Mesendoderm (in vitro differentiated cells): ENCODE results near the gene DPP7.

Source experiments
- DNase-seq: peaks from one replicate; pipeline ENCODE4 v3.0.0; 2013
- H2AK5ac ChIP-seq: 2 replicates; pipeline ENCODE4 v1.6.1; 2013; ENCODE audit warnings: low read length, inconsistent platforms
- H2BK120ac ChIP-seq: 2 replicates; pipeline ENCODE4 v1.6.1; 2013; ENCODE audit warnings: low read depth, mild to moderate bottlenecking, low read length, moderate library complexity, mixed read lengths
- H2BK15ac ChIP-seq: replicated peaks from 2 replicates; pipeline ENCODE4 v1.6.1; 2013; ENCODE audit warnings: low read depth, mild to moderate bottlenecking, moderate library complexity
- H2BK5ac ChIP-seq: 2 replicates; pipeline ENCODE4 v1.6.1; 2013; ENCODE audit warnings: low read length, inconsistent platforms
- H3K18ac ChIP-seq: 2 replicates; pipeline ENCODE4 v1.6.1; 2013; ENCODE audit warnings: mild to moderate bottlenecking, low read length, mixed read lengths
- H3K23ac ChIP-seq: one replicate; pipeline ENCODE4 v1.6.1; 2013; ENCODE audit warnings: low read length
- H3K27ac ChIP-seq: 2 replicates; pipeline ENCODE4 v1.5.1; 2013; ENCODE audit warnings: low read depth, mild to moderate bottlenecking, inconsistent platforms, low read length, moderate library complexity
- H3K27me3 ChIP-seq: 2 replicates; pipeline ENCODE4 v1.6.1; 2013; ENCODE audit warnings: low read length, control low read depth, mild to moderate bottlenecking, inconsistent platforms; ENCODE audit not compliant: insufficient read depth, poor library complexity
- H3K36me3 ChIP-seq: 2 replicates; pipeline ENCODE4 v1.6.1; 2013; ENCODE audit warnings: low read length, inconsistent platforms; ENCODE audit not compliant: control insufficient read depth, insufficient read depth
- H3K4ac ChIP-seq: one replicate; pipeline ENCODE4 v1.6.1; 2013; ENCODE audit warnings: low read depth, mild to moderate bottlenecking, low read length, moderate library complexity
- H3K4me1 ChIP-seq: 2 replicates; pipeline ENCODE4 v1.6.1; 2013; ENCODE audit warnings: low read depth, low read length, inconsistent platforms; ENCODE audit not compliant: control insufficient read depth
- H3K4me2 ChIP-seq: 2 replicates; pipeline ENCODE4 v1.6.1; 2013; ENCODE audit warnings: low read length
- H3K4me3 ChIP-seq: 2 replicates; pipeline ENCODE4 v1.5.1; 2013; ENCODE audit warnings: mild to moderate bottlenecking, low read length
- H3K56ac ChIP-seq: one replicate; pipeline ENCODE4 v1.6.1; 2013; ENCODE audit warnings: low read length
- H3K79me1 ChIP-seq: 2 replicates; pipeline ENCODE4 v1.6.1; 2013; ENCODE audit warnings: low read length, inconsistent platforms
- H3K79me2 ChIP-seq: 2 replicates; pipeline ENCODE4 v1.6.1; 2013; ENCODE audit warnings: mild to moderate bottlenecking, low read length; ENCODE audit not compliant: control insufficient read depth, insufficient read depth
- H3K9ac ChIP-seq: 2 replicates; pipeline ENCODE4 v1.6.1; 2013; ENCODE audit warnings: low read length, inconsistent platforms
- H4K5ac ChIP-seq: one replicate; pipeline ENCODE4 v1.6.1; 2013; ENCODE audit warnings: low read length
- H4K8ac ChIP-seq: one replicate; pipeline ENCODE4 v1.6.1; 2013; ENCODE audit warnings: low read depth, mild to moderate bottlenecking, control low read depth, low read length, moderate library complexity
- WGBS: extraction: QIAGEN DNeasy Blood & Tissue Kit; methylation state at CpG from one replicate; pipeline ENCODE4 v1.1.7; 2013; ENCODE audit warnings: low lambda C conversion rate, missing lambda C conversion rate; ENCODE audit not compliant: insufficient coverage; ENCODE audit errors: extremely low coverage; 5-methylcytosine and 5-hydroxymethylcytosine counted together

The DPP7 gene

DNA sequence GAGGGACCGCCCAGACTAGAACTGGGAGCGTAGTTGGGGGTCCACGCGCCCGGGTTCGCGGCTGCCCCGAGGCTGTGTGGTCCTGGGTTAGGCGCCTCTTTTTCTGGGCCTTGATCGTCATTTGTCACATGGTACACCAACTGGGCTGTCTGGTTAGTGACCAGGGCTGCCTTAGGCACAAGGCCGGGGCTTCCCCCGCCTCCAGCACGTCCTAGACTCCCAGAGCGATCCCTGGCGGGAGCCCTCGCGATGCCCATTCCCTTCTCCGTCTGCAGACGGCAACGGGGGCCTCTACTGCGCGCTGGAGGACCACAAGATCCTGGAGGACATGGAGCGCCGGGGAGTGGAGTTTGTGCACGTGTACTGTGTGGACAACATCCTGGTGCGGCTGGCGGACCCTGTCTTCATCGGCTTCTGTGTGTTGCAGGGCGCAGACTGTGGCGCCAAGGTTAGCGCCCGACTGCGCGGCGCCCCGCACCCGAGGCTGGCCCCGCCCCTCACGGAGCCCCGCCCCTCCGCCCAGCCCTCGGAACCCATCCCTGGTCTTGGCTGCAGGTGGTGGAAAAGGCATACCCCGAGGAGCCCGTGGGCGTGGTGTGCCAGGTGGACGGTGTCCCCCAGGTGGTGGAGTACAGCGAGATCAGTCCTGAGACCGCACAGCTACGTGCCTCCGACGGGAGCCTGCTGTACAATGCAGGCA, 35.7 kb downstream of the DPP7 start:
- peak overlapping the region; percentile 80 for H3K4me2 ChIP-seq
- H2AK5ac ChIP-seq, result no peak overlapping the region
- no peak overlapping the region for H2BK120ac ChIP-seq
- no peak overlapping the region for H3K27ac ChIP-seq
- no peak overlapping the region for H2BK15ac ChIP-seq
- H3K9ac ChIP-seq, result peak overlapping the region; percentile 64
- H3K4ac ChIP-seq, result no peak overlapping the region
- H3K4me1 ChIP-seq, result no peaks in the 10 kb centered on the region
- H3K36me3 ChIP-seq, result no peaks in the 10 kb centered on the region
- no peak overlapping the region for H3K4me3 ChIP-seq
- peak overlapping the region; percentile 73 for H3K56ac ChIP-seq
- no peak overlapping the region for H4K5ac ChIP-seq
- H3K18ac ChIP-seq, result no peak overlapping the region
- no CpG with 5 or more reads among the region's 51 CpGs for WGBS
- H3K27me3 ChIP-seq, result peaks cover 9% of the 10 kb centered on the region
- peak overlapping the region; percentile 89 for H3K23ac ChIP-seq
- peak; percentile 63 for DNase-seq
- no peaks in the 10 kb centered on the region for H3K79me1 ChIP-seq
- no peak overlapping the region for H4K8ac ChIP-seq
- no peaks in the 10 kb centered on the region for H3K79me2 ChIP-seq
- no peak overlapping the region for H2BK5ac ChIP-seq

- Histone ChIP-seq H3K9ac (peak overlapping the region; percentile 64), H3K79me2 (no peaks in the 10 kb centered on the region), H2BK15ac (no peak overlapping the region), H2BK120ac (no peak overlapping the region), H4K8ac (no peak overlapping the region), H3K79me1 (no peaks in the 10 kb centered on the region), H3K4me1 (no peaks in the 10 kb centered on the region), H3K4me3 (no peak overlapping the region), H2AK5ac (no peak overlapping the region), H3K36me3 (no peaks in the 10 kb centered on the region), H3K27me3 (peaks cover 9% of the 10 kb centered on the region), H3K4ac (no peak overlapping the region), H3K18ac (no peak overlapping the region), H3K4me2 (peak overlapping the region; percentile 80), H3K56ac (peak overlapping the region; percentile 81), H4K5ac (no peak overlapping the region), H3K23ac (peak overlapping the region; percentile 89), H3K27ac (no peak overlapping the region), H2BK5ac (no peak overlapping the region)
- WGBS, result no CpG with 5 or more reads among the region's 76 CpGs
- no peak for DNase-seq
These were observed 36.5 kb downstream of the DPP7 start for GRCh38 chr9:137077758-137078693.

- Histone ChIP-seq H3K4me1 (no peaks in the 10 kb centered on the region), H4K5ac (no peak within 1 kb of the TSS), H3K27me3 (peaks cover 9% of the 10 kb centered on the region), H3K4me2 (peak within 1 kb of the TSS; percentile 80), H3K56ac (peak within 1 kb of the TSS; percentile 81), H3K9ac (peak within 1 kb of the TSS; percentile 64), H2AK5ac (no peak within 1 kb of the TSS), H4K8ac (no peak within 1 kb of the TSS), H2BK15ac (no peak within 1 kb of the TSS), H3K79me1 (no peaks in the 10 kb centered on the region), H3K27ac (no peak within 1 kb of the TSS), H3K79me2 (no peaks in the 10 kb centered on the region), H3K36me3 (no peaks in the 10 kb centered on the region), H3K23ac (no peak within 1 kb of the TSS), H2BK120ac (no peak within 1 kb of the TSS), H3K4ac (no peak within 1 kb of the TSS), H3K18ac (no peak within 1 kb of the TSS), H2BK5ac (no peak within 1 kb of the TSS), H3K4me3 (peak within 1 kb of the TSS; percentile 9)
- DNase-seq, result no peak
- WGBS, result no CpG with 5 or more reads among the region's 87 CpGs
These were observed 37.4 kb downstream of the DPP7 start, which contains the start of gene UAP1L1 for GRCh38 chr9:137077010-137077747. UAP1L1 (plus strand) TSS chr9:137077517; CDS start chr9:137077533, 16 bp downstream.

DNA sequence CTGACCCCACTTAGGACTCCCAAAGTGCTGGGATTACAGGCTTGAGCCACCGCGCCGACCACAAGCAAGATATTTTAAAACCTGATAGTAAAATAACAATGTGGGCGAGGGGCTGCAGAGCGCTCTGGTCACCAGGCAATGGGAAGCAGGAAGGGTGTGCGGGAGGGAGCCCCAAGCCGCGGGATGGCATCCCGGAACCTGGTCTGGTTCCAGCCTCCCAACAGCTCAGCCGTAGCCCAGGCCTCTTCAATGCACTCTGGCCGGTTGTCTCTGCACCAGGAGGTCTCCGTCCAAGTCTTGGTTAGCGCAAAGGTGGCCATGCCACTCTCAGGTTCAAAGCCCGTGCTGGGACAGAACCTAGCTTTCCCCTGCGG, 37.9 kb downstream of the DPP7 start:
- no peak overlapping the region for H2BK15ac ChIP-seq
- DNase-seq, result no peak
- H3K56ac ChIP-seq, result peak overlapping the region; percentile 50
- H2BK5ac ChIP-seq, result no peak overlapping the region
- no peak overlapping the region for H3K4me3 ChIP-seq
- no peaks in the 10 kb centered on the region for H3K79me1 ChIP-seq
- no peak overlapping the region for H4K8ac ChIP-seq
- peak overlapping the region; percentile 34 for H3K4me2 ChIP-seq
- H3K4ac ChIP-seq, result no peak overlapping the region
- no peaks in the 10 kb centered on the region for H3K36me3 ChIP-seq
- H2BK120ac ChIP-seq, result no peak overlapping the region
- no peak overlapping the region for H4K5ac ChIP-seq
- H3K18ac ChIP-seq, result no peak overlapping the region
- H3K79me2 ChIP-seq, result no peaks in the 10 kb centered on the region
- H3K23ac ChIP-seq, result no peak overlapping the region
- H3K27ac ChIP-seq, result no peak overlapping the region
- H3K9ac ChIP-seq, result peak overlapping the region; percentile 34
- H3K27me3 ChIP-seq, result peaks cover 9% of the 10 kb centered on the region
- WGBS, result no CpG with 5 or more reads among the region's 15 CpGs
- no peak overlapping the region for H2AK5ac ChIP-seq
- H3K4me1 ChIP-seq, result no peaks in the 10 kb centered on the region

DNA sequence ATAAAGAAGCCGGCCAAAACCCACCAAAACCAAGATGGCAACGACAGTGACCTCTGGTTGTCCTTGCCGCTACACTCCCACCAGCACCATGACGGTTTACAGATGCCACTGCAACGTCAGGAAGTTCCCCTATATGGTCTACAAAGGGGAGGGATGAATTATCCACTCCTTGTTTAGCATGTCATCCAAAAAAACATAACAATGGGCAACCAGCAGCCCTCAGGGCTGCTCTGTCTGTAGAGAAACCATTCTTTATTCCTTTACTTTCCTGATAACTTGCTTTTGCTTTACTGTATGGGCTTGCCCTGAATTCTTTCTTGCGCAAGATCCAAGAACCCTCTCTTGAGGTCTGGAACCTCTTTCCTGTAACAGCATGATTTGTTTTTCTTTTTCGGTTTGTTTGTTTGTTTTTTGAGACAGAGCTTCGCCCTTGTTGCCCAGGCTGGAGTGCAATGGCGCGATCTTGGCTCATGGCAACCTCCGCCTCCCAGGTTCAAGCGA, 39.2 kb downstream of the DPP7 start:
- WGBS, result no CpG with 5 or more reads among the region's 12 CpGs
- Histone ChIP-seq H3K56ac (no peak overlapping the region), H4K5ac (no peak overlapping the region), H3K79me1 (no peaks in the 10 kb centered on the region), H3K18ac (no peak overlapping the region), H4K8ac (no peak overlapping the region), H3K27me3 (peaks cover 9% of the 10 kb centered on the region), H3K4ac (no peak overlapping the region), H3K4me1 (no peaks in the 10 kb centered on the region), H2AK5ac (no peak overlapping the region), H3K9ac (no peak overlapping the region), H3K4me2 (no peak overlapping the region), H2BK5ac (no peak overlapping the region), H2BK120ac (no peak overlapping the region), H3K27ac (no peak overlapping the region), H3K36me3 (no peaks in the 10 kb centered on the region), H3K23ac (no peak overlapping the region), H3K79me2 (no peaks in the 10 kb centered on the region), H3K4me3 (no peak overlapping the region), H2BK15ac (no peak overlapping the region)
- no peak for DNase-seq
